ENCODE measurements around the gene COL1A1. TPM values are rescaled to one million over a fixed set of nuclear protein-coding genes. Genes with fewer than 3 reads are reported as not detected.

Gene COL1A1
- total RNA-seq, 1 donor from 2014 or later = 105 TPM

DNA sequence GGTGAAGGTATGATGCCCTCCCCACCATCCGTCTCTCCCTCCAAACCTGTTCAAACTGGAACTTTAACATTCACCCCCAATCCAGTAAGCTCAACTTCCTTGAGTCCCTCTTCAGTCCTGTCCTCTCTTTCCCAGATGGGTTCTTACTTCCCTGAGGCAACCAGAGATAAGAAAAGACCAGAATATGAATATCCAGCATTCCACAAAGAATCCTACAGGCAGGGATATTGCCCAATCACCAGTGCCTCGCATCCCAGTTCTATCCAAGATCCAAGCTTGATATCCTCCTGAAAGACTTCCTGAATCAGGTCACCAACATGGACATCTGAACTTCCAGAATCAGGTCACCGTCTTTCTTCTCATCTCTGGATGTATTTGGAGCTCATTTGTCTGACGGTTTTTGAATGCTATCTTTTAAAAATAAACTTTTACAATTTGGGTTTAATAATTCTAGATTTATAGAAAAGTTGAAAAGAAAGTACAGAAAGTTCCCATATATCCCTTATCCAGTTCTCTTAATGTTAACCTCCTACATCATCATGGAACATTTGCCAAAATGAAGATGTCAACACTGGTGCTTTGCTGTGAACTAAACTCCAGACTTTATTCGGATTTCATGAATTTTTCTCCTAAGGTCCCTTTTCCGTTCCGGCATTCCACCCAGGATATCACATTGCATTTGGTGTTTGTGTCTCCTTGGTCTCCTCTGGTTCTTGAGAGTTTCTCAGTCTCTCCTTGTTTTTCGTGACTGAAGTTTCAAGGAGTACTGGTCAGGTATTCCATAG lies 13.7 kb upstream of the COL1A1 start:
- no peak for DNase-seq (ENCODE audit: low read depth)
- no peak for TF ChIP-seq CTCF (conservative IDR thresholded peaks at IDR 0.05; ENCODE audit: low read depth, low read length)
- H3K4me3 ChIP-seq (ENCODE audit: low read depth, low read length) = no peak overlapping the region

- no peak for DNase-seq (ENCODE audit: low read depth)
- H3K4me3 ChIP-seq (ENCODE audit: low read depth, low read length) = no peak overlapping the region
- peak; percentile 20 for TF ChIP-seq CTCF (conservative IDR thresholded peaks at IDR 0.05; ENCODE audit: low read depth, low read length)
These were observed 11.9 kb upstream of the COL1A1 start for GRCh38 chr17:50213026-50214022.

- TF ChIP-seq CTCF (conservative IDR thresholded peaks at IDR 0.05; ENCODE audit: low read depth, low read length) = no peak
- no peak for DNase-seq (ENCODE audit: low read depth)
- H3K4me3 ChIP-seq (ENCODE audit: low read depth, low read length) = no peak overlapping the region
These were observed 10.9 kb upstream of the COL1A1 start for GRCh38 chr17:50212121-50212843.

- no peak for DNase-seq (ENCODE audit: low read depth)
- no peak for TF ChIP-seq CTCF (conservative IDR thresholded peaks at IDR 0.05; ENCODE audit: low read depth, low read length)
- no peak overlapping the region for H3K4me3 ChIP-seq (ENCODE audit: low read depth, low read length)
These were observed 10.1 kb upstream of the COL1A1 start for GRCh38 chr17:50211249-50212120.

DNA sequence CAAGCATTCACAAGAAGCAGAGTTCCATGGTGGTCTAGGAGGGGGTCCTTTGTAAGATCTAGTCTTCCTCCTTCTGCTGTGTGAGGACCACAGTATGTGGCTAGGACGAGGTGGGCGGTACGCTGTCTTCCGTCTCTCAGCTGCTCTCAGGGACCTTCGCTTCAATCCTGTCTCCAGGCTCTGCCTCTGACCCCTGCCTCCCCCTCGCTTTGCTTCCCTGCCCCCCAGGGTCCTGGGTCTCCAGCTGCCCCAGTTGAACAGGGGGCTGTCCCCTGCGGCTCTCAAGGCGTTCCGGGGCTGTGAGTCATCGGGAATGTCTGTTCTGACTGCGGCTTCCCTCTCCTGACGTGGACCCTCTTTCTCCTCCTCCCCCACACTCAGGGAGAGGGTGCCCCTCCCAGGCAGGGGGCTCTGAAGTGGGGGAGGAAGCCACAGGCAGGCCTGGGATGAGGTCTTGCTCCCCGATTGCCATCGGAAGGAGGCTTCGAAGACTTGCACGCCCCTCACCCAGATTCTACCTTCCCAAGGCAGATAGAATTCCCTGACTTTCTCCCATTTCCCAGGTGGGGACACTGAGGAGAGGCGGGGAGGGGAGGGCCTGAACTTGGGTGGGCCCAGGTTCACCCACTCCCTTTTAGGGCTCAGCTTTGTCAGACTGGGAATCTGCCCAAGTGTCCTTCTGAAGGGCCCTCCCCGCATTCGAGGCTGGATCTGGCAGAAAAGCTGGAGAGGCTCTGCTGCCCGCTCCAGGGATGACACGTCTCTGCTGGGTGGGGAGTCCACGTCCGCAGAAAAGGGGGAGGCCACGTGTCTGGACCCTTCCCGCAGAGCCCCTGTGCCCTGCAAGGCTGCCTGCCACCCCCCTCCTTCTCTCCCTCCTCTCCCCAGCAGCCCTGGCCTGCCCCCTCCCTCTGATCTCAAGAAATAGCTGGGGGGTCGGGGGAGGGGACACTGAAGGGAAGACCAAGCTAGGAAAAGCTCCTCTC lies 9.1 kb upstream of the COL1A1 start:
- no peak for DNase-seq (ENCODE audit: low read depth)
- no peak overlapping the region for H3K4me3 ChIP-seq (ENCODE audit: low read depth, low read length)
- no peak for TF ChIP-seq CTCF (conservative IDR thresholded peaks at IDR 0.05; ENCODE audit: low read depth, low read length)

Measured in epithelial cell of proximal tubule (primary cell).